Activated B cell treated with CpG ODN at 0.5 μM for 24 hours (primary cell): ENCODE results near the gene PPP1R9B. TPM values are rescaled to one million over a fixed set of nuclear protein-coding genes. Genes with fewer than 3 reads are reported as not detected.

Source experiments
- ATAC-seq: fragments of 200-7000 bp; cut with Tn5 transposase; one replicate; pipeline ENCODE4 v1.10.0; 2021; ENCODE audit warnings: low read depth, mild to moderate bottlenecking, moderate library complexity
- CTCF ChIA-PET: fragments of 350-600 bp; sonication (Branson Sonifier 250); formaldehyde crosslinking; loops from one replicate; lab custom pipeline; 2021; ENCODE audit warnings: antibody characterized with exemption; lab: Charles Lee
- POLR2A ChIA-PET: fragments of 350-600 bp; sonication (Branson Sonifier 250); formaldehyde crosslinking; loops from one replicate; lab custom pipeline; 2021; ENCODE audit warnings: antibody characterized with exemption; lab: Charles Lee
- DNase-seq: peaks from one replicate; pipeline ENCODE4 v3.0.0; 2022
- H3K27ac Mint-ChIP-seq: one replicate; pipeline ENCODE4 v1.8.0; 2020; ENCODE audit warnings: mixed read lengths
- H3K27me3 Mint-ChIP-seq: one replicate; pipeline ENCODE4 v1.8.0; 2021; ENCODE audit warnings: mixed read lengths
- H3K36me3 Mint-ChIP-seq: one replicate; pipeline ENCODE4 v1.8.0; 2021; ENCODE audit warnings: low read depth, mixed read lengths
- H3K4me1 Mint-ChIP-seq: one replicate; pipeline ENCODE4 v1.8.0; 2021; ENCODE audit warnings: mixed read lengths
- H3K4me3 Mint-ChIP-seq: one replicate; pipeline ENCODE4 v1.8.0; 2020; ENCODE audit warnings: mild to moderate bottlenecking, mixed read lengths
- H3K9me3 Mint-ChIP-seq: one replicate; pipeline ENCODE4 v1.8.0; 2020; ENCODE audit warnings: mixed read lengths
- CTCF ChIP-seq: fragments of 200-600 bp; IDR thresholded peaks from one replicate; pipeline ENCODE4 v1.8.0; 2022; ENCODE audit warnings: antibody characterized with exemption, mild to moderate bottlenecking
- intact Hi-C: fragments of 100-400 bp; cut with micrococcal nuclease; formaldehyde crosslinking; loops from one replicate; pipeline ENCODE4 v1.15.1; 2024
- total RNA-seq: library from RNA; stranded (reverse); gene quantifications from 2 replicates; pipeline ENCODE4 v1.2.3, GENCODE V29; 2022

Gene PPP1R9B
- total RNA-seq, 1 donor from 2014 or later, result 313 TPM

DNA sequence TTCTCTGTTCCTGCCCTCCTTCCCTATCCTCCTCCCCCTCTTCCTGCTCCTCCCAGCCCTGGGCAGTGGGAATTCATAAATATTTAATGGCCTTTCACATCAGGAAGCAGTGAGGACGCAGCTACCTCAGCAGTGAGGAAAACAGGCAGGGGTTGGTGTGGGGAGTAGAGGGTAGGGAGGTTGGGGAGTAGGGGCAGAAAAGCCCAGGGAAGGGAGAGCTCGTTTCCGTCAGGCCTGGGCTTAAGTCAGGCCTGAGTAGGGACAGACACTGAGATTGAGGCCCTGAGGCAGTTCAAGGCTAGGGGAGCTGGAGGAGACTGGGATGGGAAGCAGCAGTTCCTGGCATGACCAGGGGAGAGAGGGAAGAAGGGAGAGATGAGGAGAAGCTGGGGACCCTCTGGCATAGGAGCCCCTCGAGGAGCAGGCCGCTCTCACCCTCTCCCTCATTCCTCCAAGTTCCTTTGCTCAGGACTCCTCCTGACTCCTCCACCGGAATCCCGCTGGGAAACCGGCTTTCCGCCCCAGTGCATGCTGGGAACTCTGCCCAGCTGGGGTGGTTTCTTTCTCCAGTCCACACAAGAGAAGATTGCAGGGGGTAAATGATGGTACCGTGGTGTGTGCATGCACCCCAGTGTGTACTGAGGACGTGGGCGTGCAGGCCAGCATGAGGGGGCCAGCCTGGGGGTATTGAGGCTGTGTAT, 26.7 kb downstream of the PPP1R9B start:
- Mint-ChIP-seq H3K27me3 (peaks cover 21% of the 10 kb centered on the region), H3K9me3 (no peaks in the 10 kb centered on the region), H3K27ac (no peak overlapping the region), H3K4me3 (no peak overlapping the region), H3K36me3 (no peaks in the 10 kb centered on the region), H3K4me1 (peaks cover 9% of the 10 kb centered on the region)
- DNase-seq (no peak), ATAC-seq (no peak)
- ChIA-PET POLR2A (interaction anchor here (1.1 kb wide), 1 partner anchor 9 kb away, joined by 3 read pairs; no protein-coding TSS in a partner anchor), CTCF (interaction anchor here (1.0 to 1.4 kb wide), 2 partner anchors 15 to 38 kb away, joined by 3 to 5 read pairs; no protein-coding TSS in a partner anchor)
- intact Hi-C loops, result no loop called here
- no peak for TF ChIP-seq CTCF

DNA sequence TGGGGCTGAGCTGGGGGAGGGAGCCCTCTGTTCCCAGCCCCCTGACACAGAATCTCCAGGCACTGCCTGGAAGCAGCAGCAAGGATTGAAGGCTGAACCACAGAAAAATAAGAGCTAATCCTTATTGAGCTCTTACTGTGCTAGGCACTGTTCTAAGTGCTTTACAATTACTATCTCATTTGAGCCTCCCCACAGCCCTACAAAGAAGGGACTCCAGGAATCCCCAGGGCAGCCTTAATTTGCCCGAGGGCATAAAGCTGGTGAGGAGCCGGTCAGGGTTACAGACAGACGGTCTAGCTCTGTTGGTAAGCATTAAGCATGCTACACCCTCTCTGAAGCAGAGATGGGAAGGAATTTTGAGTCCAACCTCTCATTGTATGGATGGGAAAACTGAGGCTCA, 27.5 kb downstream of the PPP1R9B start:
- DNase-seq, result no peak
- POLR2A ChIA-PET, result no interaction called here
- Mint-ChIP-seq H3K27me3 (peaks cover 23% of the 10 kb centered on the region), H3K27ac (no peak overlapping the region), H3K4me3 (no peak overlapping the region), H3K4me1 (peaks cover 4% of the 10 kb centered on the region), H3K9me3 (no peaks in the 10 kb centered on the region), H3K36me3 (no peaks in the 10 kb centered on the region)
- intact Hi-C loops, result no loop called here
- CTCF ChIA-PET, result interaction anchor here (1.4 kb wide), 1 partner anchor 39 kb away, joined by 5 read pairs; no protein-coding TSS in a partner anchor
- no peak for ATAC-seq
- TF ChIP-seq CTCF, result no peak

- DNase-seq, result no peak
- ChIA-PET CTCF (no interaction called here), POLR2A (interaction anchor here (0.6 to 1.1 kb wide), 2 partner anchors 9 to 10 kb away, joined by 3 read pairs; partner anchors contain the start of gene SAMD14)
- no peak for ATAC-seq
- H3K4me1 Mint-ChIP-seq, result peaks cover 10% of the 10 kb centered on the region
- H3K4me3 Mint-ChIP-seq, result no peak overlapping the region
- H3K36me3 Mint-ChIP-seq, result no peaks in the 10 kb centered on the region
- no peaks in the 10 kb centered on the region for H3K9me3 Mint-ChIP-seq
- H3K27ac Mint-ChIP-seq, result no peak overlapping the region
- TF ChIP-seq CTCF, result no peak
- intact Hi-C loops, result no loop called here
- H3K27me3 Mint-ChIP-seq, result peaks cover 35% of the 10 kb centered on the region
Observed at GRCh38 chr17:50120475-50121253, 29.8 kb downstream of the PPP1R9B start.

- no peak overlapping the region for H3K27ac Mint-ChIP-seq
- no peak for DNase-seq
- peaks cover 14% of the 10 kb centered on the region for H3K4me1 Mint-ChIP-seq
- TF ChIP-seq CTCF, result no peak
- no peaks in the 10 kb centered on the region for H3K36me3 Mint-ChIP-seq
- peaks cover 43% of the 10 kb centered on the region for H3K27me3 Mint-ChIP-seq
- no peaks in the 10 kb centered on the region for H3K9me3 Mint-ChIP-seq
- H3K4me3 Mint-ChIP-seq, result no peak overlapping the region
- intact Hi-C loops, result no loop called here
- ChIA-PET CTCF (interaction anchor here (1.5 kb wide), 1 partner anchor 20 kb away, joined by 5 read pairs; no protein-coding TSS in a partner anchor), POLR2A (interaction anchor here (0.6 to 1.7 kb wide), 2 partner anchors 9 to 34 kb away, joined by 3 to 4 read pairs; no protein-coding TSS in a partner anchor)
- no peak for ATAC-seq
Observed at GRCh38 chr17:50118828-50119218, 31.7 kb downstream of the PPP1R9B start.
